ENCODE data around the gene DARS1. TPM values are rescaled to one million over a fixed set of nuclear protein-coding genes. Genes with fewer than 3 reads are reported as not detected.

The DARS1 gene
- polyA plus RNA-seq, 2 donors, result 52.5 to 141 TPM

DNA sequence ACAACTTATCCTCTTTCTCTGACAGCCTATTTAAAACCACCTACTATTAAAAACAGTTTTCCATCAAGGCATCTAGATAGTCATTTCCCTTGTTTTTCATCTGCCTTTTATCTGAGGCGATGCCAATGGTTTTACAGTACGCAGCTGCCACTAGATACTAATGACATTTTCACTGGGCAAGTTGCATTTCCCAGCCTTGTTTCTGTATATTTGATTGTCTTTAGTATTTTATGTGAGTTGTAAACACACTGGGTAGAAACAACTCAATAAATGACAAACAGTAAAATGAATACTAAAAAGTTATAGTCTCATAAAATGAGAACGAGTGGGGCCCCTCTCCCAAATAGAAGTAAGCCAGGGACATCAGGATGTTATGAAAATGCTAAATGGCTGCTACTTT is 8.9 kb upstream of the DARS1 start:
- H3K4me1 ChIP-seq (ENCODE audit: control insufficient read depth in 2 of 2, insufficient read depth in 2 of 2, low read length in 1 of 2), result no peaks in the 10 kb centered on the region
- no peak overlapping the region for H3K27ac ChIP-seq (ENCODE audit: low read depth in 2 of 2, low read length in 1 of 2)
- WGBS, 2 donors, result 84 to 95% methylated on average over 3 of the region's 3 CpGs
- H3K36me3 ChIP-seq (ENCODE audit: control insufficient read depth in 2 of 2, insufficient read depth in 2 of 2, low read length in 1 of 2), result no peaks in the 10 kb centered on the region
- H3K27me3 ChIP-seq (ENCODE audit: control insufficient read depth in 1 of 2, insufficient read depth in 2 of 2, low read length in 2 of 2), result no peaks in the 10 kb centered on the region
- no peaks in the 10 kb centered on the region for H3K9me3 ChIP-seq (ENCODE audit: control insufficient read depth in 2 of 2, insufficient read depth in 1 of 2, low read depth in 1 of 2, low read length in 1 of 2)
- H3K4me3 ChIP-seq (ENCODE audit: low read depth in 1 of 2, low read length in 2 of 2), result no peak overlapping the region

- no peak overlapping the region for H3K27ac ChIP-seq (ENCODE audit: low read depth in 2 of 2, low read length in 1 of 2)
- H3K4me3 ChIP-seq (ENCODE audit: low read depth in 1 of 2, low read length in 2 of 2), result no peak overlapping the region
- H3K36me3 ChIP-seq (ENCODE audit: control insufficient read depth in 2 of 2, insufficient read depth in 2 of 2, low read length in 1 of 2), result no peaks in the 10 kb centered on the region
These were observed 8.0 kb upstream of the DARS1 start for GRCh38 chr2:135993421-135993820.

GRCh38 chr2:135991861-135992260 is 6.4 kb upstream of the DARS1 start:
- no peaks in the 10 kb centered on the region for H3K36me3 ChIP-seq (ENCODE audit: control insufficient read depth in 2 of 2, insufficient read depth in 2 of 2, low read length in 1 of 2)
- no peaks in the 10 kb centered on the region for H3K4me1 ChIP-seq (ENCODE audit: control insufficient read depth in 2 of 2, insufficient read depth in 2 of 2, low read length in 1 of 2)
- 87 to 93% methylated on average over 4 of the region's 4 CpGs for WGBS, 2 donors

More at GRCh38 chr2:135993421-135993820, 8.0 kb upstream of the DARS1 start:
- H3K4me1 ChIP-seq (ENCODE audit: control insufficient read depth in 2 of 2, insufficient read depth in 2 of 2, low read length in 1 of 2), result no peaks in the 10 kb centered on the region
- H3K27me3 ChIP-seq (ENCODE audit: control insufficient read depth in 1 of 2, insufficient read depth in 2 of 2, low read length in 2 of 2), result no peaks in the 10 kb centered on the region
- no peaks in the 10 kb centered on the region for H3K9me3 ChIP-seq (ENCODE audit: control insufficient read depth in 2 of 2, insufficient read depth in 1 of 2, low read depth in 1 of 2, low read length in 1 of 2)

GRCh38 chr2:135987441-135987840 is 2.0 kb upstream of the DARS1 start:
- H3K4me3 ChIP-seq (ENCODE audit: low read depth in 1 of 2, low read length in 2 of 2), result no peak overlapping the region
- H3K4me1 ChIP-seq (ENCODE audit: control insufficient read depth in 2 of 2, insufficient read depth in 2 of 2, low read length in 1 of 2), result no peaks in the 10 kb centered on the region
- H3K27ac ChIP-seq (ENCODE audit: low read depth in 2 of 2, low read length in 1 of 2), result no peak overlapping the region
- no peaks in the 10 kb centered on the region for H3K36me3 ChIP-seq (ENCODE audit: control insufficient read depth in 2 of 2, insufficient read depth in 2 of 2, low read length in 1 of 2)
- WGBS, 2 donors, result 86 to 91% methylated on average over 2 of the region's 2 CpGs
- H3K27me3 ChIP-seq (ENCODE audit: control insufficient read depth in 1 of 2, insufficient read depth in 2 of 2, low read length in 2 of 2), result no peaks in the 10 kb centered on the region
- H3K9me3 ChIP-seq (ENCODE audit: control insufficient read depth in 2 of 2, insufficient read depth in 1 of 2, low read depth in 1 of 2, low read length in 1 of 2), result no peaks in the 10 kb centered on the region

More at GRCh38 chr2:135991861-135992260, 6.4 kb upstream of the DARS1 start:
- Histone ChIP-seq H3K27me3 (ENCODE audit: control insufficient read depth in 1 of 2, insufficient read depth in 2 of 2, low read length in 2 of 2) (no peaks in the 10 kb centered on the region), H3K9me3 (ENCODE audit: control insufficient read depth in 2 of 2, insufficient read depth in 1 of 2, low read depth in 1 of 2, low read length in 1 of 2) (no peaks in the 10 kb centered on the region), H3K27ac (ENCODE audit: low read depth in 2 of 2, low read length in 1 of 2) (no peak overlapping the region), H3K4me3 (ENCODE audit: low read depth in 1 of 2, low read length in 2 of 2) (no peak overlapping the region)

GRCh38 chr2:135986507-135986906 is 1.1 kb upstream of the DARS1 start:
- Histone ChIP-seq H3K4me3 (ENCODE audit: low read depth in 1 of 2, low read length in 2 of 2) (no peak overlapping the region), H3K4me1 (ENCODE audit: control insufficient read depth in 2 of 2, insufficient read depth in 2 of 2, low read length in 1 of 2) (no peaks in the 10 kb centered on the region), H3K27ac (ENCODE audit: low read depth in 2 of 2, low read length in 1 of 2) (no peak overlapping the region), H3K27me3 (ENCODE audit: control insufficient read depth in 1 of 2, insufficient read depth in 2 of 2, low read length in 2 of 2) (no peaks in the 10 kb centered on the region), H3K36me3 (ENCODE audit: control insufficient read depth in 2 of 2, insufficient read depth in 2 of 2, low read length in 1 of 2) (no peaks in the 10 kb centered on the region), H3K9me3 (ENCODE audit: control insufficient read depth in 2 of 2, insufficient read depth in 1 of 2, low read depth in 1 of 2, low read length in 1 of 2) (no peaks in the 10 kb centered on the region)
- 96 to 99% methylated on average over 5 of the region's 5 CpGs for WGBS, 2 donors

DNA sequence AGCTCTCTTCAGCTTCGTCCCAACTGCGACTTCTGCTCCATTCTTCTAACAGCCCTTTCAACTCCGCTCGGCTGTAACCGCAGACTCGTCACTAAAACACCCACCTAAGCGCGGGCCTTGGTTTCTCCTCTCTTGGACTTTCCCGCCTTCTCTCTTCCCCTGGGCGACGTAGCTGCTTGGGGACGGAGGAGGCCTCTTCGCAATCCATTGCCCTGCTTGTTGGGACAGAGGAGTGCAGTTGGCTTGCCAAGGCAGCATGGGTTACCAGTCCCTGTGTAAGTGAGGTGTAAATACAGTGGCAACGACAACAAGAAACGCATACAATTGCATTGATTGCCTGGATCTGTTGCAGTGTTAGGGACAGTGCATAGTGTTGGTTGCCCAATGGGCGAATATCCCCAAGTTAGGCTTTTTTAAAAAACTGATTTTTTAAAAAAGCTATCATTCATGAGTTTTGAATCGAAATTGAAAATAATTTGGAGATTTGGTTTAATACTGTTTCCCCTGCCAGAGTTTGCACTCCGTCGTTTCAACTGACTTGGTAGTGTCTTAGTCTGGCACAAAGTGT is 484 bp upstream of the DARS1 start:
- Histone ChIP-seq H3K4me3 (ENCODE audit: low read depth in 1 of 2, low read length in 2 of 2) (peak overlapping the region; percentile 90 to 100), H3K27me3 (ENCODE audit: control insufficient read depth in 1 of 2, insufficient read depth in 2 of 2, low read length in 2 of 2) (no peaks in the 10 kb centered on the region), H3K27ac (ENCODE audit: low read depth in 2 of 2, low read length in 1 of 2) (peak overlapping the region; percentile 98 to 99), H3K36me3 (ENCODE audit: control insufficient read depth in 2 of 2, insufficient read depth in 2 of 2, low read length in 1 of 2) (peaks cover 0 to 4% of the 10 kb centered on the region in 2 donors), H3K9me3 (ENCODE audit: control insufficient read depth in 2 of 2, insufficient read depth in 1 of 2, low read depth in 1 of 2, low read length in 1 of 2) (no peaks in the 10 kb centered on the region), H3K4me1 (ENCODE audit: control insufficient read depth in 2 of 2, insufficient read depth in 2 of 2, low read length in 1 of 2) (no peaks in the 10 kb centered on the region)
- 20 to 24% methylated on average over 19 of the region's 19 CpGs for WGBS, 2 donors

GRCh38 chr2:135984199-135985017 is 1.0 kb downstream of the DARS1 start:
- 8% methylated on average over 6 of the region's 6 CpGs for WGBS, 2 donors
- Histone ChIP-seq H3K4me3 (ENCODE audit: low read depth in 1 of 2, low read length in 2 of 2) (peak overlapping the region; percentile 90 to 100), H3K4me1 (ENCODE audit: control insufficient read depth in 2 of 2, insufficient read depth in 2 of 2, low read length in 1 of 2) (no peaks in the 10 kb centered on the region), H3K36me3 (ENCODE audit: control insufficient read depth in 2 of 2, insufficient read depth in 2 of 2, low read length in 1 of 2) (peaks cover 0 to 8% of the 10 kb centered on the region in 2 donors), H3K27me3 (ENCODE audit: control insufficient read depth in 1 of 2, insufficient read depth in 2 of 2, low read length in 2 of 2) (no peaks in the 10 kb centered on the region), H3K27ac (ENCODE audit: low read depth in 2 of 2, low read length in 1 of 2) (peak overlapping the region; percentile 98 to 99), H3K9me3 (ENCODE audit: control insufficient read depth in 2 of 2, insufficient read depth in 1 of 2, low read depth in 1 of 2, low read length in 1 of 2) (no peaks in the 10 kb centered on the region)

DNA sequence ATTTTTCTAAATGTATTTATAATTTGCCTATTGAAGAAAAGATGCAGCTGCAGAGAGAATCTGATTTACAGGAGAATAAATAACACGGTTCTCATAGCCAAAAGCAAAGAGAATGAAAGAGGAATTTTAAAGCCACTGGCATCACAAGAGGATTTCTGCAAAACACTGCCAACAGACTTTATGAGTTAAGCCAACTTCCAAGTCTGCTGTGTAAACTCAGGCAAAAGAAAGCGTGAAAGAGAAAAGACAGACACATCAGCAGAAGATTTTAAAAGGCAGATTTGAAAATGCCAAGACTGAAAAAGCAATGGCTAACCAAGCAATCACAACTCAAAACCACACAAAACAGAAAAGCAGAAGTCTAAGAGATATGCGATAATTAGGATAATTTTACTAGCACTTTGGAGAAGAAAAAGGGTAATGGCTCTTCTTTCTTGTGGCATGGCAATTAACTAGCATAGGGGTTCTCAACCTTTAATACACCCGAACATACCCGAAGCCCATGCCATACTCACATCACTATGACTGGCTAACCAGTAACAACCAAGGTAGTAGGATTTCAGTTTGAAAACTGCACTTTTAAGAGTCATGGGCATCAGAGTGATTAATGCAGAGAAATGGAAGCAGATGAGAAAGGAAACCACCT is 4.9 kb downstream of the DARS1 start:
- 70 to 73% methylated on average over 5 of the region's 5 CpGs for WGBS, 2 donors
- peak overlapping the region in 1 of 2 donors; percentile 13 for H3K27ac ChIP-seq (ENCODE audit: low read depth in 2 of 2, low read length in 1 of 2)
- no peak overlapping the region for H3K4me3 ChIP-seq (ENCODE audit: low read depth in 1 of 2, low read length in 2 of 2)
- H3K27me3 ChIP-seq (ENCODE audit: control insufficient read depth in 1 of 2, insufficient read depth in 2 of 2, low read length in 2 of 2), result no peaks in the 10 kb centered on the region
- no peaks in the 10 kb centered on the region for H3K4me1 ChIP-seq (ENCODE audit: control insufficient read depth in 2 of 2, insufficient read depth in 2 of 2, low read length in 1 of 2)
- H3K9me3 ChIP-seq (ENCODE audit: control insufficient read depth in 2 of 2, insufficient read depth in 1 of 2, low read depth in 1 of 2, low read length in 1 of 2), result no peaks in the 10 kb centered on the region
- peaks cover 0 to 8% of the 10 kb centered on the region in 2 donors for H3K36me3 ChIP-seq (ENCODE audit: control insufficient read depth in 2 of 2, insufficient read depth in 2 of 2, low read length in 1 of 2)

GRCh38 chr2:135975702-135976101 is 9.7 kb downstream of the DARS1 start:
- no peaks in the 10 kb centered on the region for H3K27me3 ChIP-seq (ENCODE audit: control insufficient read depth in 1 of 2, insufficient read depth in 2 of 2, low read length in 2 of 2)
- 96 to 100% methylated on average over 2 of the region's 2 CpGs for WGBS, 2 donors
- H3K4me1 ChIP-seq (ENCODE audit: control insufficient read depth in 2 of 2, insufficient read depth in 2 of 2, low read length in 1 of 2), result no peaks in the 10 kb centered on the region
- no peak overlapping the region for H3K27ac ChIP-seq (ENCODE audit: low read depth in 2 of 2, low read length in 1 of 2)
- H3K4me3 ChIP-seq (ENCODE audit: low read depth in 1 of 2, low read length in 2 of 2), result no peak overlapping the region
- H3K9me3 ChIP-seq (ENCODE audit: control insufficient read depth in 2 of 2, insufficient read depth in 1 of 2, low read depth in 1 of 2, low read length in 1 of 2), result no peaks in the 10 kb centered on the region
- peaks cover 0 to 4% of the 10 kb centered on the region in 2 donors for H3K36me3 ChIP-seq (ENCODE audit: control insufficient read depth in 2 of 2, insufficient read depth in 2 of 2, low read length in 1 of 2)

Measured in esophagus (tissue), 2 donors.